Breast epithelium (tissue), 4 donors: ENCODE data around the gene KIFC1. TPM values are rescaled to one million over a fixed set of nuclear protein-coding genes. Genes with fewer than 3 reads are reported as not detected.

Source experiments
- DNase-seq, 2 donors: peaks; one replicate each; pipeline ENCODE4 v3.0.0-alpha.2; 2019; ENCODE audit warnings: low spot score in 2 of 2
- H3K27ac ChIP-seq, 2 donors: fragments of 200-600 bp; sonication (generic) in 1 of 2; one replicate each; pipeline ENCODE4 v1.5.1; 2016 to 2019; ENCODE audit warnings: mild to moderate bottlenecking in 1 of 2
- H3K27me3 ChIP-seq, 2 donors: fragments of 200-600 bp; sonication (generic) in 1 of 2; one replicate each; pipeline versions ENCODE4 v1.5.1 to v1.6.0; 2017 to 2019; ENCODE audit warnings: control low read depth in 1 of 2, mild to moderate bottlenecking in 1 of 2
- H3K36me3 ChIP-seq: fragments of 200-600 bp; one replicate; pipeline ENCODE4 v1.5.1; 2019
- H3K4me1 ChIP-seq, 2 donors: fragments of 200-600 bp; sonication (generic); one replicate each; pipeline ENCODE4 v1.5.1; 2016 to 2019; ENCODE audit warnings: control low read depth in 1 of 2
- H3K4me3 ChIP-seq, 3 donors: fragments of 200-600 bp; sonication (generic); 1 replicate in 2 of 3; 2 replicates in 1 of 3; pipeline ENCODE4 v1.5.1; 2016 to 2019; ENCODE audit warnings: mild to moderate bottlenecking in 3 of 3, moderate library complexity in 2 of 3
- H3K9me3 ChIP-seq, 2 donors: fragments of 200-600 bp; sonication (generic) in 1 of 2; one replicate each; pipeline ENCODE4 v1.5.1; 2016 to 2019; ENCODE audit warnings: control low read depth in 1 of 2
- CTCF ChIP-seq, 3 donors: fragments of 450-650 bp; IDR thresholded peaks; one replicate each; pipeline ENCODE4 v1.5.1; 2016 to 2017; ENCODE audit warnings: antibody characterized with exemption in 3 of 3, mild to moderate bottlenecking in 3 of 3, moderate library complexity in 3 of 3
- POLR2A ChIP-seq: fragments of 450-650 bp; IDR thresholded peaks from one replicate; pipeline ENCODE4 v1.6.1; 2016; ENCODE audit warnings: antibody characterized with exemption, mild to moderate bottlenecking, moderate library complexity
- POLR2AphosphoS5 ChIP-seq, 3 donors: sonication (generic); formaldehyde crosslinking; IDR thresholded peaks; one replicate each; pipeline ENCODE4 v1.6.1; 2017; ENCODE audit warnings: antibody characterized with exemption in 3 of 3
- intact Hi-C: fragments of 100-400 bp; cut with DNase I; formaldehyde crosslinking; loops from one replicate; pipeline ENCODE4 v1.15.1; 2023; ENCODE audit warnings: low total_unique reads
- total RNA-seq, 3 donors: library from RNA; depleted of rRNA; stranded (reverse); fragments of >200 nt; gene quantifications; one replicate each; pipeline ENCODE4 v1.1.0, GENCODE V29; 2016

The KIFC1 gene
- total RNA-seq, 3 donors from 2014 or later: 2.0 to 3.8 (median 3.2) TPM

- no peaks in the 10 kb centered on the region for H3K36me3 ChIP-seq
- intact Hi-C loops: no loop called here
- H3K4me3 ChIP-seq: no peak overlapping the region
- DNase-seq: no peak
- H3K27me3 ChIP-seq: no peaks in the 10 kb centered on the region
- no peaks in the 10 kb centered on the region for H3K9me3 ChIP-seq
- H3K27ac ChIP-seq: no peak overlapping the region
- H3K4me1 ChIP-seq: no peaks in the 10 kb centered on the region
- TF ChIP-seq POLR2A (no peak), CTCF (IDR thresholded peaks at IDR 0.05) (no peak), POLR2AphosphoS5 (IDR thresholded peaks at IDR 0.05) (no peak)
Observed at GRCh38 chr6:33384581-33385020, 7.0 kb upstream of the KIFC1 start.

- no peaks in the 10 kb centered on the region for H3K36me3 ChIP-seq
- H3K4me3 ChIP-seq: no peak overlapping the region
- TF ChIP-seq POLR2AphosphoS5 (IDR thresholded peaks at IDR 0.05) (no peak), CTCF (IDR thresholded peaks at IDR 0.05) (no peak), POLR2A (no peak)
- no peak for DNase-seq
- H3K9me3 ChIP-seq: no peaks in the 10 kb centered on the region
- intact Hi-C loops: no loop called here
- H3K27me3 ChIP-seq: no peaks in the 10 kb centered on the region
- peaks cover 4 to 5% of the 10 kb centered on the region in 2 donors for H3K4me1 ChIP-seq
- peak overlapping the region in 1 of 2 donors; percentile 96 for H3K27ac ChIP-seq
Observed at GRCh38 chr6:33390173-33390572, 1.4 kb upstream of the KIFC1 start.

GRCh38 chr6:33390767-33391277, 801 bp upstream of the KIFC1 start:
- intact Hi-C loops: no loop called here
- H3K27ac ChIP-seq: peak overlapping the region; percentile 92 to 96
- no peaks in the 10 kb centered on the region for H3K9me3 ChIP-seq
- TF ChIP-seq POLR2AphosphoS5 (IDR thresholded peaks at IDR 0.05) (no peak), POLR2A (no peak), CTCF (IDR thresholded peaks at IDR 0.05) (no peak)
- H3K36me3 ChIP-seq: no peaks in the 10 kb centered on the region
- H3K27me3 ChIP-seq: no peaks in the 10 kb centered on the region
- peak overlapping the region in 2 of 3 donors; percentile 57 to 76 for H3K4me3 ChIP-seq
- no peak for DNase-seq
- H3K4me1 ChIP-seq: peaks cover 4 to 5% of the 10 kb centered on the region in 2 donors

GRCh38 chr6:33391922-33392594, 435 bp downstream of the KIFC1 start:
- intact Hi-C loops: no loop called here
- Histone ChIP-seq H3K27me3 (no peaks in the 10 kb centered on the region), H3K27ac (peak overlapping the region; percentile 92 to 96), H3K4me3 (peak overlapping the region; percentile 44 to 76 (median 57)), H3K36me3 (no peaks in the 10 kb centered on the region), H3K4me1 (peaks cover 4 to 5% of the 10 kb centered on the region in 2 donors), H3K9me3 (no peaks in the 10 kb centered on the region)
- DNase-seq: no peak
- no peak for TF ChIP-seq POLR2AphosphoS5 (IDR thresholded peaks at IDR 0.05)
- TF ChIP-seq POLR2A: no peak
- no peak for TF ChIP-seq CTCF (IDR thresholded peaks at IDR 0.05)

GRCh38 chr6:33392595-33392948, 949 bp downstream of the KIFC1 start:
- no peaks in the 10 kb centered on the region for H3K27me3 ChIP-seq
- intact Hi-C loops: no loop called here
- H3K36me3 ChIP-seq: no peaks in the 10 kb centered on the region
- no peak overlapping the region for H3K4me3 ChIP-seq
- peak overlapping the region in 1 of 2 donors; percentile 96 for H3K27ac ChIP-seq
- no peak for DNase-seq
- TF ChIP-seq CTCF (IDR thresholded peaks at IDR 0.05) (no peak), POLR2A (no peak), POLR2AphosphoS5 (IDR thresholded peaks at IDR 0.05) (no peak)
- H3K4me1 ChIP-seq: peaks cover 4 to 5% of the 10 kb centered on the region in 2 donors
- no peaks in the 10 kb centered on the region for H3K9me3 ChIP-seq
